HepG2 (cell line): Measurements from ENCODE around the gene HMCN1. TPM values are rescaled to one million over a fixed set of nuclear protein-coding genes. Genes with fewer than 3 reads are reported as not detected.
"Not testable (repeated sequence)": the region's sequence is repeated elsewhere in the genome, so short reads cannot be mapped to it uniquely, and the experiment has no call there.

ENCODE experiments used
- ATAC-seq: fragments of 200-7000 bp; cut with Tn5 transposase; 3 replicates; pipeline ENCODE4 v1.9.1; 2020; ENCODE audit warnings: mild to moderate bottlenecking, moderate library complexity
- BruUV-seq: library from RNA; stranded (reverse); fragments of 400-500 nt; replicated peaks from 2 replicates; lab custom pipeline; 2021; lab: Mats Ljungman, UMichigan
- CTCF ChIA-PET: fragments of 300-600 bp; formaldehyde crosslinking; extraction: SDS; loops from one replicate; lab custom pipeline; 2021; ENCODE audit warnings: low total read pairs, inconsistent platforms, low intra/inter-chr PET ratio; lab: Yijun Ruan, JAX
- POLR2A ChIA-PET: fragments of 350-600 bp; sonication (Branson Sonifier 250); formaldehyde crosslinking; loops from one replicate; lab custom pipeline; 2020; ENCODE audit warnings: antibody characterized with exemption, inconsistent platforms; lab: Yijun Ruan, JAX
- DNase-seq: peaks from one replicate; pipeline ENCODE4 v3.0.0-alpha.2; 2015; ENCODE audit warnings: low spot score
- FAIRE-seq: peaks from 3 replicates; lab custom pipeline; 2011; peaks lifted over from hg19 to GRCh38; lab: Jason Lieb, UNC
- H2AFZ ChIP-seq: one replicate; pipeline ENCODE4 v1.6.1; 2011; ENCODE audit warnings: low read length, inconsistent platforms
- H3K27ac ChIP-seq: fragments of 300-600 bp; 3 replicates; pipeline ENCODE4 v1.8.0; 2011; ENCODE audit warnings: mixed run types, mild to moderate bottlenecking, mixed read lengths, low read length, inconsistent platforms; ENCODE audit not compliant: insufficient read depth; ENCODE audit errors: extremely low read length
- H3K27me3 ChIP-seq, 2 experiments: fragments of 200-600 bp in 1 of 2; 2 replicates in 1 of 2; 3 replicates in 1 of 2; pipeline versions ENCODE4 v1.6.0 to v1.8.0; 2011; ENCODE audit warnings: low read length in 2 of 2, mild to moderate bottlenecking in 2 of 2, moderate library complexity in 2 of 2, inconsistent platforms in 1 of 2; ENCODE audit not compliant: insufficient read depth in 2 of 2, control insufficient read depth in 1 of 2
- H3K36me3 ChIP-seq, 2 experiments: fragments of 200-600 bp in 1 of 2; replicated peaks in 1 of 2; 2 replicates in 1 of 2; 3 replicates in 1 of 2; pipeline versions ENCODE4 v1.5.1 to v1.8.0; 2011; ENCODE audit warnings: low read length in 2 of 2, inconsistent platforms in 1 of 2; ENCODE audit not compliant: insufficient read depth in 2 of 2, control insufficient read depth in 1 of 2
- H3K4me1 ChIP-seq: 2 replicates; pipeline ENCODE4 v1.5.1; 2012; ENCODE audit warnings: low read length, inconsistent platforms; ENCODE audit not compliant: insufficient read depth
- H3K4me2 ChIP-seq: 2 replicates; pipeline ENCODE4 v1.6.0; 2011; ENCODE audit warnings: low read depth, low read length, inconsistent platforms
- H3K4me3 ChIP-seq, 3 experiments: fragments of 200-600 bp in 1 of 3; sonication (generic), shearing (Covaris generic) in 1 of 3; replicated peaks in 1 of 3; 2 replicates each; pipeline ENCODE4 v1.5.1; 2011 to 2016; ENCODE audit warnings: low read length in 3 of 3, inconsistent platforms in 2 of 3, low read depth in 2 of 3, mild to moderate bottlenecking in 2 of 3, control low read depth in 1 of 3, mixed read lengths in 1 of 3; ENCODE audit not compliant: insufficient read depth in 1 of 3
- H3K79me2 ChIP-seq: one replicate; pipeline ENCODE4 v1.6.1; 2011; ENCODE audit warnings: low read length, inconsistent platforms; ENCODE audit not compliant: insufficient read depth
- H3K9ac ChIP-seq: 2 replicates; pipeline ENCODE4 v1.6.0; 2011; ENCODE audit warnings: mild to moderate bottlenecking, low read depth, low read length, inconsistent platforms; ENCODE audit not compliant: insufficient read depth
- H3K9me3 ChIP-seq: 2 replicates; pipeline ENCODE4 v1.5.1; 2012; ENCODE audit warnings: mild to moderate bottlenecking, low read length
- H4K20me1 ChIP-seq: 2 replicates; pipeline ENCODE4 v1.6.0; 2011; ENCODE audit warnings: inconsistent platforms, mild to moderate bottlenecking, low read length, moderate library complexity; ENCODE audit not compliant: insufficient read depth
- ATF2 ChIP-seq: sonication (generic); formaldehyde crosslinking; IDR thresholded peaks from 2 replicates; pipeline ENCODE4 v1.4.0; 2020; ENCODE audit warnings: missing genetic modification reagents
- DZIP1 ChIP-seq: sonication (generic); formaldehyde crosslinking; IDR thresholded peaks from 2 replicates; pipeline ENCODE4 v1.5.0; 2020; ENCODE audit warnings: mild to moderate bottlenecking, missing genetic modification reagents
- GABPA ChIP-seq, 2 experiments: IDR thresholded peaks; 2 replicates each; pipeline ENCODE4 v1.6.1; 2011 to 2016; ENCODE audit warnings: low read depth in 2 of 2, low read length in 1 of 2, missing biosample characterization in 1 of 2, missing genetic modification characterization in 1 of 2
- MED13 ChIP-seq: sonication (generic); formaldehyde crosslinking; IDR thresholded peaks from 2 replicates; pipeline ENCODE4 v1.5.0; 2020; ENCODE audit warnings: missing genetic modification reagents
- MXD1 ChIP-seq: sonication (generic); formaldehyde crosslinking; IDR thresholded peaks from 2 replicates; pipeline ENCODE4 v1.4.0; 2020; ENCODE audit warnings: mild to moderate bottlenecking, missing genetic modification reagents
- SNRNP70 ChIP-seq: fragments of 200-400 bp; formaldehyde crosslinking; IDR thresholded peaks from 2 replicates; pipeline ENCODE4 v1.6.1; 2017; ENCODE audit warnings: mild to moderate bottlenecking, low read depth, low read length, moderate library complexity
- ZNF180 ChIP-seq: sonication (generic); formaldehyde crosslinking; IDR thresholded peaks from 2 replicates; pipeline ENCODE4 v1.4.0; 2020; ENCODE audit warnings: low read depth, missing genetic modification reagents, borderline replicate concordance
- ZNF337 ChIP-seq: sonication (generic); formaldehyde crosslinking; IDR thresholded peaks from 2 replicates; pipeline ENCODE4 v1.5.1; 2020; ENCODE audit warnings: missing genetic modification reagents, low read depth, mild to moderate bottlenecking, borderline replicate concordance
- ZNF792 ChIP-seq: IDR thresholded peaks from 2 replicates; pipeline ENCODE4 v1.6.1; 2016
- WGBS: methylation state at CpG from one replicate; pipeline ENCODE4 v1.1.6; 2017; ENCODE audit warnings: low lambda C conversion rate; 5-methylcytosine and 5-hydroxymethylcytosine counted together
- in situ Hi-C: cut with HindIII; loops from 2 replicates; pipeline ENCODE4 v1.10.0; 2017; ENCODE audit warnings: low pct_unique_long_range_greater_than_20kb; ENCODE audit not compliant: extremely low pct_ligation_motif_present
- intact Hi-C: fragments of 100-400 bp; cut with micrococcal nuclease; formaldehyde crosslinking; loops from one replicate; pipeline ENCODE4 v1.10.0; 2022; ENCODE audit not compliant: unreplicated experiment
- polyA plus RNA-seq, 8 experiments: library from polyadenylated mRNA; depleted of rRNA in 3 of 8; stranded (reverse) in 7 of 8; unstranded in 1 of 8; fragments of >200 nt; fragmentation: Illumina TruSeq in 4 of 8; extraction: Trizol in 4 of 8; gene quantifications; 2 replicates each; pipeline versions ENCODE4 v1.2.1 to v1.2.3, GENCODE V29; 2011 to 2016; ENCODE audit warnings: low read depth in 4 of 8, missing spikeins in 1 of 8, mixed read lengths in 1 of 8; ENCODE audit not compliant: insufficient read depth in 1 of 8
- total RNA-seq, 5 experiments: library from RNA; depleted of rRNA; stranded (reverse); fragments of >200 nt; fragmentation: Illumina TruSeq; extraction: Trizol; gene quantifications; 2 replicates each; pipeline ENCODE4 v1.2.3, GENCODE V29; 2016; ENCODE audit warnings: low read depth in 1 of 5

Gene HMCN1
- total and polyA plus RNA-seq, 2 of the 13 experiments (the other 11 are each of a cell fraction or from before 2014, with no cell fraction given): 0.03 TPM; not detected in 1

- TF ChIP-seq ZNF792 (CRISPR knock-in tag) (no peak), SNRNP70 (no peak), MXD1 (CRISPR knock-in tag) (no peak), MED13 (CRISPR knock-in tag) (no peak), ZNF337 (CRISPR knock-in tag) (no peak)
Measured at GRCh38 chr1:186208405-186209129, 474.4 kb downstream of the HMCN1 start (continued).

- Histone ChIP-seq H4K20me1 (no peaks in the 10 kb centered on the region), H3K27ac (no peak overlapping the region), H3K9ac (no peak overlapping the region), H3K4me2 (no peak overlapping the region), H2AFZ (no peak overlapping the region), H3K36me3 (no peaks in the 10 kb centered on the region), H3K4me1 (no peaks in the 10 kb centered on the region), H3K4me3 (no peak overlapping the region), H3K9me3 (no peaks in the 10 kb centered on the region), H3K27me3 (no peaks in the 10 kb centered on the region), H3K79me2 (no peaks in the 10 kb centered on the region)
- 5% methylated on average over 10 of the region's 10 CpGs for WGBS
- FAIRE-seq (no peak), ATAC-seq (no peak), DNase-seq (peak; percentile 2)
- TF ChIP-seq ATF2 (CRISPR knock-in tag) (no peak), ZNF180 (CRISPR knock-in tag) (no peak), DZIP1 (no peak), GABPA (IDR thresholded peaks at IDR 0.05; ENCODE audit: low read depth, low read length) (no peak), GABPA (CRISPR knock-in tag; IDR thresholded peaks at IDR 0.05; ENCODE audit: low read depth) (peak; percentile 14; the same call in 1 of the 2 replicates)
- CTCF ChIA-PET: no interaction called here
- no TSS peak for BruUV-seq
- in situ Hi-C loops (loop anchor here (5.0 kb wide), 2 partner anchors 398 to 493 kb away; no protein-coding TSS in a partner anchor), intact Hi-C loops (no loop called here)
- POLR2A ChIA-PET: no interaction called here
Measured at GRCh38 chr1:186210258-186210657, 476.1 kb downstream of the HMCN1 start.

GRCh38 chr1:186211583-186211982 is 477.4 kb downstream of the HMCN1 start:
- BruUV-seq, H3K9ac ChIP-seq, H3K27me3 ChIP-seq, H3K4me1 ChIP-seq, intact Hi-C loops, DNase-seq, H3K4me2 ChIP-seq, FAIRE-seq, ATAC-seq, POLR2A ChIA-PET, H3K9me3 ChIP-seq, H3K36me3 ChIP-seq, H3K79me2 ChIP-seq, H3K27ac ChIP-seq, H4K20me1 ChIP-seq, H2AFZ ChIP-seq, H3K4me3 ChIP-seq, CTCF ChIA-PET: not testable (repeated sequence)
- in situ Hi-C loops: loop anchor here (5.0 kb wide), 2 partner anchors 399 to 494 kb away; no protein-coding TSS in a partner anchor
